Endodermal cell (in vitro differentiated cells): ENCODE results near the gene ZFYVE9. TPM values are rescaled to one million over a fixed set of nuclear protein-coding genes. Genes with fewer than 3 reads are reported as not detected.

Source experiments
- DNase-seq: peaks from one replicate; pipeline ENCODE4 v3.0.0-alpha.2; 2017
- H3K27ac ChIP-seq: 2 replicates; pipeline ENCODE4 v1.5.1; 2013; ENCODE audit warnings: mild to moderate bottlenecking, low read depth, low read length, moderate library complexity
- H3K27me3 ChIP-seq: 2 replicates; pipeline ENCODE4 v1.6.1; 2013; ENCODE audit warnings: mild to moderate bottlenecking, low read length, moderate library complexity; ENCODE audit not compliant: insufficient read depth, control insufficient read depth, poor library complexity, severe bottlenecking
- H3K36me3 ChIP-seq: 2 replicates; pipeline ENCODE4 v1.7.0; 2013; ENCODE audit warnings: mild to moderate bottlenecking, low read length, moderate library complexity; ENCODE audit not compliant: control insufficient read depth, insufficient read depth
- H3K4me1 ChIP-seq: one replicate; pipeline ENCODE4 v1.7.0; 2013; ENCODE audit warnings: low read length; ENCODE audit not compliant: control insufficient read depth, insufficient read depth
- H3K4me3 ChIP-seq: 2 replicates; pipeline ENCODE4 v1.5.1; 2013; ENCODE audit warnings: mild to moderate bottlenecking, low read length, moderate library complexity
- H3K9ac ChIP-seq: 2 replicates; pipeline ENCODE4 v1.6.1; 2013; ENCODE audit warnings: mild to moderate bottlenecking, low read length, moderate library complexity; ENCODE audit not compliant: poor library complexity, severe bottlenecking; ENCODE audit errors: extremely low read depth
- H3K9me3 ChIP-seq: 2 replicates; pipeline ENCODE4 v1.6.1; 2013; ENCODE audit warnings: mild to moderate bottlenecking, low read length, moderate library complexity; ENCODE audit not compliant: control insufficient read depth
- H3K27ac Mint-ChIP-seq: 2 replicates; pipeline ENCODE4 v1.8.0; 2020; ENCODE audit warnings: mixed read lengths
- H3K27me3 Mint-ChIP-seq: 2 replicates; pipeline ENCODE4 v1.8.0; 2021; ENCODE audit warnings: mild to moderate bottlenecking, mixed read lengths; ENCODE audit not compliant: insufficient read depth
- H3K36me3 Mint-ChIP-seq: 2 replicates; pipeline ENCODE4 v1.8.0; 2020; ENCODE audit warnings: low read depth, mixed read lengths
- H3K4me1 Mint-ChIP-seq: 2 replicates; pipeline ENCODE4 v1.8.0; 2020; ENCODE audit warnings: mixed read lengths
- H3K4me3 Mint-ChIP-seq: 2 replicates; pipeline ENCODE4 v1.8.0; 2020; ENCODE audit warnings: mild to moderate bottlenecking, moderate library complexity, mixed read lengths
- H3K9me3 Mint-ChIP-seq: 2 replicates; pipeline ENCODE4 v1.8.0; 2020; ENCODE audit warnings: mild to moderate bottlenecking, mixed read lengths
- WGBS, 2 experiments: methylation state at CpG; one replicate each; pipeline versions ENCODE4 v1.1.5 to v1.1.7; 2013; ENCODE audit warnings: missing lambda C conversion rate in 2 of 2, mixed read lengths in 1 of 2; ENCODE audit not compliant: insufficient coverage in 1 of 2, insufficient read length in 1 of 2; 5-methylcytosine and 5-hydroxymethylcytosine counted together
- total RNA-seq, 2 donors: library from RNA; stranded (reverse); fragmentation: NEBNext Ultra II Directional in 1 of 2; extraction: Animal tissue kit (Norgen Biotek cat#: 25700) in 1 of 2; gene quantifications; 2 replicates in 1 of 2; 3 replicates in 1 of 2; pipeline ENCODE4 v1.2.1, GENCODE V29; 2021
- TF ChIP-seq, protein P1 (sequence below): fragments of 200-600 bp; sonication (generic); conservative IDR thresholded peaks from 2 replicates; pipeline ENCODE4 v1.5.0; 2021; ENCODE audit warnings: antibody characterized with exemption, mild to moderate bottlenecking

ZFYVE9 gene
- total RNA-seq, 2 donors from 2014 or later = 34.3 to 40.5 TPM

GRCh38 chr1:52229494-52229893 lies 87.6 kb downstream of the ZFYVE9 start:
- H3K27ac Mint-ChIP-seq = no peak overlapping the region
- TF ChIP-seq, protein P1, sequence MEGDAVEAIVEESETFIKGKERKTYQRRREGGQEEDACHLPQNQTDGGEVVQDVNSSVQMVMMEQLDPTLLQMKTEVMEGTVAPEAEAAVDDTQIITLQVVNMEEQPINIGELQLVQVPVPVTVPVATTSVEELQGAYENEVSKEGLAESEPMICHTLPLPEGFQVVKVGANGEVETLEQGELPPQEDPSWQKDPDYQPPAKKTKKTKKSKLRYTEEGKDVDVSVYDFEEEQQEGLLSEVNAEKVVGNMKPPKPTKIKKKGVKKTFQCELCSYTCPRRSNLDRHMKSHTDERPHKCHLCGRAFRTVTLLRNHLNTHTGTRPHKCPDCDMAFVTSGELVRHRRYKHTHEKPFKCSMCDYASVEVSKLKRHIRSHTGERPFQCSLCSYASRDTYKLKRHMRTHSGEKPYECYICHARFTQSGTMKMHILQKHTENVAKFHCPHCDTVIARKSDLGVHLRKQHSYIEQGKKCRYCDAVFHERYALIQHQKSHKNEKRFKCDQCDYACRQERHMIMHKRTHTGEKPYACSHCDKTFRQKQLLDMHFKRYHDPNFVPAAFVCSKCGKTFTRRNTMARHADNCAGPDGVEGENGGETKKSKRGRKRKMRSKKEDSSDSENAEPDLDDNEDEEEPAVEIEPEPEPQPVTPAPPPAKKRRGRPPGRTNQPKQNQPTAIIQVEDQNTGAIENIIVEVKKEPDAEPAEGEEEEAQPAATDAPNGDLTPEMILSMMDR = no peak
- Histone ChIP-seq H3K4me3 (no peak overlapping the region), H3K36me3 (no peaks in the 10 kb centered on the region), H3K27ac (no peak overlapping the region), H3K9ac (no peak overlapping the region), H3K9me3 (peaks cover 18% of the 10 kb centered on the region), H3K4me1 (no peaks in the 10 kb centered on the region), H3K27me3 (no peaks in the 10 kb centered on the region)
- peaks cover 9% of the 10 kb centered on the region for H3K4me1 Mint-ChIP-seq
- peaks cover 23% of the 10 kb centered on the region for H3K9me3 Mint-ChIP-seq
- WGBS, 2 experiments = 80 to 96% methylated on average over 1 to 2 of the region's 3 CpGs
- no peak overlapping the region for H3K4me3 Mint-ChIP-seq
- DNase-seq = no peak
- H3K27me3 Mint-ChIP-seq = no peaks in the 10 kb centered on the region
- H3K36me3 Mint-ChIP-seq = peaks cover 23% of the 10 kb centered on the region

GRCh38 chr1:52233463-52233862 lies 91.6 kb downstream of the ZFYVE9 start:
- TF ChIP-seq, protein P1 = no peak
- Mint-ChIP-seq H3K36me3 (no peaks in the 10 kb centered on the region), H3K4me1 (peaks cover 7% of the 10 kb centered on the region), H3K9me3 (no peaks in the 10 kb centered on the region), H3K27ac (no peak overlapping the region), H3K27me3 (no peaks in the 10 kb centered on the region), H3K4me3 (no peak overlapping the region)
- Histone ChIP-seq H3K9me3 (no peaks in the 10 kb centered on the region), H3K4me1 (peaks cover 1% of the 10 kb centered on the region), H3K27me3 (no peaks in the 10 kb centered on the region), H3K4me3 (no peak overlapping the region), H3K27ac (no peak overlapping the region), H3K9ac (no peak overlapping the region), H3K36me3 (no peaks in the 10 kb centered on the region)
- WGBS, 2 experiments = 83% methylated on average over 1 of the region's 1 CpG; no CpG with 5 or more reads in 1 of the 2 experiments
- DNase-seq = no peak

DNA sequence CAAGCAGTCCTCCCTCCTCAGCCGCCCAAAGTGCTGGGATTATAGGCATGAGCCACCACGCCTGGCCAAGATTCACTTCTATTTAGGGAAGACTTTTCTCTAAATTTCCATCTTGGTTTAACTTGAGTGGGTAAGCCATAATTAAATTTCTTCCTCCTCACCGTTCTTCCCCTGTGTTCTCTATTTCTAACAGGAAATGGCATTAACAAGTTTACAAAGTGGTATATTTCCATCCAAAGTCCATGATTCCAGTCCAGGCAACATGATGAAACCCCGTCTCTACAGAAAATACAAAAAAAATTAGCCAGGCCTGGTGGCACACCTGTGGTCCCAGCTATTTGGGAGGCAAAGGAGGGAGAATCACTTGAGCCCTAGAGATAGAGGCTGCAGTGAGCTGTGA lies 92.1 kb downstream of the ZFYVE9 start:
- Histone ChIP-seq H3K36me3 (no peaks in the 10 kb centered on the region), H3K9me3 (no peaks in the 10 kb centered on the region), H3K4me1 (peaks cover 5% of the 10 kb centered on the region), H3K27ac (no peak overlapping the region), H3K9ac (no peak overlapping the region), H3K27me3 (no peaks in the 10 kb centered on the region), H3K4me3 (no peak overlapping the region)
- no peaks in the 10 kb centered on the region for H3K36me3 Mint-ChIP-seq
- H3K9me3 Mint-ChIP-seq = no peaks in the 10 kb centered on the region
- no peak for DNase-seq
- WGBS, 2 experiments = 90 to 93% methylated on average over 3 to 4 of the region's 4 CpGs
- H3K27ac Mint-ChIP-seq = no peak overlapping the region
- TF ChIP-seq, protein P1 = no peak
- H3K4me3 Mint-ChIP-seq = no peak overlapping the region
- H3K4me1 Mint-ChIP-seq = peaks cover 12% of the 10 kb centered on the region
- no peaks in the 10 kb centered on the region for H3K27me3 Mint-ChIP-seq
